GM12878 (cell line): ENCODE data around the gene FRS3. TPM values are rescaled to one million over a fixed set of nuclear protein-coding genes. Genes with fewer than 3 reads are reported as not detected.

Experiments used
- ATAC-seq: fragments of 200-7000 bp; cut with Tn5 transposase; 3 replicates; pipeline ENCODE4 v1.9.1; 2020; ENCODE audit warnings: mild to moderate bottlenecking, moderate library complexity
- BruUV-seq: library from RNA; stranded (reverse); fragments of 400-500 nt; replicated peaks from 2 replicates; lab custom pipeline; 2021; lab: Mats Ljungman, UMichigan
- CTCF ChIA-PET: fragments of 300-600 bp; sonication (Branson Sonifier 250); formaldehyde crosslinking; extraction: SDS; loops from one replicate; lab custom pipeline; 2021; ENCODE audit warnings: inconsistent platforms; lab: Yijun Ruan, JAX
- POLR2A ChIA-PET: fragments of 350-600 bp; formaldehyde crosslinking; extraction: SDS; loops from one replicate; lab custom pipeline; 2021; ENCODE audit warnings: inconsistent platforms; lab: Charles Lee
- RAD21 ChIA-PET: fragments of 300-600 bp; sonication (Branson Sonifier 250); formaldehyde crosslinking; loops from one replicate; lab custom pipeline; 2023; ENCODE audit warnings: antibody characterized with exemption; ENCODE audit not compliant: unreplicated experiment; lab: Charles Lee
- SMC1A ChIA-PET: fragments of 300-600 bp; sonication (Branson Sonifier 250); formaldehyde crosslinking; loops from one replicate; lab custom pipeline; 2023; ENCODE audit not compliant: unreplicated experiment, uncharacterized antibody; lab: Charles Lee
- DNase-seq: peaks from one replicate; pipeline ENCODE4 v3.0.0-alpha.2; 2011; ENCODE audit warnings: low read depth, low spot score
- FAIRE-seq: peaks from 3 replicates; lab custom pipeline; 2011; peaks lifted over from hg19 to GRCh38; lab: Jason Lieb, UNC
- H2AFZ ChIP-seq: 2 replicates; pipeline ENCODE4 v1.6.0; 2011; ENCODE audit warnings: low read depth, low read length, control low read depth; ENCODE audit not compliant: control insufficient read depth
- H3K27ac ChIP-seq: 2 replicates; pipeline ENCODE4 v1.5.1; 2011; ENCODE audit warnings: control low read depth; ENCODE audit not compliant: control insufficient read depth, insufficient read depth
- H3K27me3 ChIP-seq, 2 experiments: replicated peaks in 1 of 2; 2 replicates each; pipeline versions ENCODE4 v1.6.0 to v1.6.1; 2011; ENCODE audit warnings: low read length in 1 of 2; ENCODE audit not compliant: control insufficient read depth in 2 of 2, insufficient read depth in 2 of 2
- H3K36me3 ChIP-seq, 2 experiments: 2 replicates each; pipeline ENCODE4 v1.5.1; 2011; ENCODE audit warnings: low read length in 1 of 2; ENCODE audit not compliant: control insufficient read depth in 2 of 2, insufficient read depth in 2 of 2
- H3K4me1 ChIP-seq: 2 replicates; pipeline ENCODE4 v1.6.1; 2011; ENCODE audit warnings: mild to moderate bottlenecking, low read length, moderate library complexity, mixed read lengths; ENCODE audit not compliant: control insufficient read depth, insufficient read depth
- H3K4me2 ChIP-seq: 2 replicates; pipeline ENCODE4 v1.6.0; 2011; ENCODE audit warnings: control low read depth; ENCODE audit not compliant: control insufficient read depth, insufficient read depth
- H3K4me3 ChIP-seq: fragments of 200-600 bp; sonication (generic); 2 replicates; pipeline ENCODE4 v1.5.1; 2016
- H3K79me2 ChIP-seq: 2 replicates; pipeline ENCODE4 v1.6.0; 2011; ENCODE audit warnings: low read length; ENCODE audit not compliant: control insufficient read depth, insufficient read depth
- H3K9ac ChIP-seq: 2 replicates; pipeline ENCODE4 v1.8.0; 2011; ENCODE audit warnings: low read length, control low read depth, mixed read lengths; ENCODE audit not compliant: control insufficient read depth, insufficient read depth
- H3K9me3 ChIP-seq: replicated peaks from 3 replicates; pipeline ENCODE4 v1.5.1; 2011; ENCODE audit warnings: mild to moderate bottlenecking, low read length; ENCODE audit not compliant: control insufficient read depth, insufficient read depth
- H4K20me1 ChIP-seq: 2 replicates; pipeline ENCODE4 v1.6.0; 2011; ENCODE audit not compliant: control insufficient read depth, insufficient read depth
- DPF2 ChIP-seq: fragments of 450-650 bp; IDR thresholded peaks from 2 replicates; pipeline ENCODE4 v1.6.1; 2017; ENCODE audit warnings: mild to moderate bottlenecking
- KLF5 ChIP-seq: fragments of 450-650 bp; IDR thresholded peaks from 2 replicates; pipeline ENCODE4 v1.6.1; 2014; ENCODE audit warnings: mild to moderate bottlenecking; ENCODE audit not compliant: partially characterized antibody
- NFXL1 ChIP-seq: fragments of 450-650 bp; IDR thresholded peaks from 2 replicates; pipeline ENCODE4 v1.6.1; 2017; ENCODE audit warnings: antibody characterized with exemption, mild to moderate bottlenecking, borderline replicate concordance
- NR2C1 ChIP-seq: fragments of 450-650 bp; IDR thresholded peaks from 2 replicates; pipeline ENCODE4 v1.6.1; 2017; ENCODE audit warnings: antibody characterized with exemption, mild to moderate bottlenecking, moderate library complexity
- SIX5 ChIP-seq: IDR thresholded peaks from 2 replicates; pipeline ENCODE4 v1.6.1; 2011; ENCODE audit warnings: mild to moderate bottlenecking, low read depth, low read length, moderate library complexity; ENCODE audit not compliant: severe bottlenecking
- SMARCA5 ChIP-seq: fragments of 450-650 bp; IDR thresholded peaks from 2 replicates; pipeline ENCODE4 v1.6.1; 2017; ENCODE audit warnings: mild to moderate bottlenecking
- STAT3 ChIP-seq: IDR thresholded peaks from 2 replicates; pipeline ENCODE4 v1.6.1; 2011; ENCODE audit warnings: low read depth, low read length, improper control_type of control experiment
- ZNF622 ChIP-seq: fragments of 450-650 bp; IDR thresholded peaks from 2 replicates; pipeline ENCODE4 v1.6.1; 2017; ENCODE audit warnings: mild to moderate bottlenecking, inconsistent platforms
- WGBS: methylation state at CpG from one replicate; pipeline ENCODE4 v1.1.6; 2016; ENCODE audit warnings: low lambda C conversion rate; ENCODE audit not compliant: insufficient replicate concordance, insufficient coverage; ENCODE audit errors: missing lambda C conversion rate; 5-methylcytosine and 5-hydroxymethylcytosine counted together
- in situ Hi-C: fragments of 300-500 bp; cut with MboI; formaldehyde crosslinking; loops from 9 replicates; pipeline ENCODE4 v1.14.3; 2018; ENCODE audit warnings: mixed read lengths
- intact Hi-C: fragments of 100-400 bp; cut with micrococcal nuclease; formaldehyde crosslinking; loops from one replicate; pipeline ENCODE4 v1.14.2; 2022; ENCODE audit not compliant: unreplicated experiment
- polyA plus RNA-seq, 11 experiments: library from polyadenylated mRNA; depleted of rRNA in 4 of 11; unstranded in 6 of 11; stranded (reverse) in 5 of 11; fragments of >200 nt; fragmentation: Nextera tagmentation in 4 of 11; fragmentation: Illumina TruSeq in 1 of 11; extraction: Ambion mirVana in 4 of 11; extraction: Trizol in 1 of 11; gene quantifications; 1 replicate in 1 of 11; 2 replicates in 10 of 11; pipeline versions ENCODE4 v1.2.1 to v1.2.3, GENCODE V29; 2011 to 2016; ENCODE audit warnings: inconsistent platforms in 2 of 11, missing spikeins in 2 of 11, low read depth in 1 of 11
- total RNA-seq, 4 experiments: library from RNA; depleted of rRNA in 3 of 4; stranded (reverse); fragments of >200 nt in 3 of 4; fragmentation: Illumina TruSeq in 1 of 4; extraction: Trizol in 1 of 4; gene quantifications; 2 replicates each; pipeline versions ENCODE4 v1.2.1 to v1.2.3, GENCODE V29; 2013 to 2021
- TF ChIP-seq, protein P1 (sequence below): fragments of 450-650 bp; IDR thresholded peaks from 2 replicates; pipeline ENCODE4 v1.6.1; 2016; ENCODE audit warnings: mild to moderate bottlenecking, moderate library complexity, borderline replicate concordance
- TF ChIP-seq, protein P2 (sequence below): fragments of 450-650 bp; IDR thresholded peaks from 2 replicates; pipeline ENCODE4 v1.6.1; 2016; ENCODE audit warnings: mild to moderate bottlenecking
- TF ChIP-seq, protein P3 (sequence below): fragments of 150-350 bp; IDR thresholded peaks from 2 replicates; pipeline ENCODE4 v1.6.1; 2014; ENCODE audit warnings: mild to moderate bottlenecking, low read depth, low read length
- TF ChIP-seq, protein P4 (sequence below): fragments of 450-650 bp; IDR thresholded peaks from 2 replicates; pipeline ENCODE4 v1.6.1; 2017; ENCODE audit warnings: borderline replicate concordance

The FRS3 gene
- total and polyA plus RNA-seq, 10 of the 15 experiments (the other 5 are each of a cell fraction or from before 2014, with no cell fraction given) = 0.05 to 3.4 (median 1.5) TPM

DNA sequence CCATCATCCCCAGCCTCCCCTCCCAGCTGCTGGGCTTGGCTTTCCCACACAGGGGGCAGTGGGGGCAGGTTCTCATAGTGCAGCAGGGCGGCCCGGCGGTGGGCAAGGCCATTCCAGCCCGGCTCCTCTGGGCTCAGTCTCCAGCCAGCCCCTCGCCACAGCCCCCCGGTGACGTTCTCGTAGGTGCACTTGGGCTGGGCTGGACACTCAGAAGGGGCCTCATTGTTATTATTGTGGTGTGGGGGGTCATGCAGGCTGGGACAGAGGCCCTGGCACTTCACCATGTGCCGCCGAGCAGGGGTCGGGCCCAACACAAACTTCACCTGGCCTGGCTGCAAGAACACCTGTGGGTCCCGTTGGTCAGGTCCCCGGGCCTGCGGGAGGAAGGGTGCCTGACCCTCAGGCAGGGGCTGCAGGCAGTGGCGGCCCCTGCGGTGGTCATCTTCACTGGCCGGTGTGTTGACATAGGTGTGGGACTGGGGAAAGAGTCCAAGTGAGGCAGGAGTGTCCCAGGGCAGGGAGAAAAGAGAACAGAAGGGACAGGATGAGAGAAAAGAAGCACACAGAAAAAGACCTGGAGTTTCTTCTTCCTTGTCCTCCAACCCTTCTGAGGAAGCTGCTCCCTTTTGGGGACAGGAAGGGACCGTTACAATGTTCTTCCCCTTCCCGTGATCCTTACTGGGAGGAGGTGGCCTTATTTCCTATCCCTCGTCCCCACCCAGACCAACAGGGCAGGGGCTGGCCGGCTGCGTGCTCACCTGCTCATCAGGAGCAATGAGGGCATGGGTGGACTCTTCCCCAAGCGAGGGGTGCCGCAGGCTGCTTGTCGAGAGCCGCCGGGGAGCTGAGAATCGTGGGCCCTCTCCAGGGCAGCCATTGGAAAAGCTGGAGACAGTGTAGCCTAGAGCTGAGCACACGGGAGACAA lies 8.4 kb downstream of the FRS3 start:
- ATAC-seq (no peak), DNase-seq (no peak), FAIRE-seq (no peak)
- H3K4me3 ChIP-seq = no peak overlapping the region
- no peak overlapping the region for H3K9ac ChIP-seq
- peaks cover 9% of the 10 kb centered on the region for H3K4me1 ChIP-seq
- in situ Hi-C loops = no loop called here
- intact Hi-C loops = no loop called here
- H3K27ac ChIP-seq = no peak overlapping the region
- no peak overlapping the region for H2AFZ ChIP-seq
- ChIA-PET RAD21 (no interaction called here), SMC1A (no interaction called here), POLR2A (no interaction called here), CTCF (interaction anchor here (1.1 to 1.2 kb wide), 3 partner anchors 15 to 88 kb away, joined by 3 to 4 read pairs (median 3); no protein-coding TSS in a partner anchor)
- no peaks in the 10 kb centered on the region for H3K27me3 ChIP-seq
- BruUV-seq = no TSS peak
- 81% methylated on average over 28 of the region's 29 CpGs for WGBS
- no peaks in the 10 kb centered on the region for H3K9me3 ChIP-seq
- H3K79me2 ChIP-seq = no peaks in the 10 kb centered on the region
- H3K36me3 ChIP-seq = peaks cover 1 to 8% of the 10 kb centered on the region in 2 experiments; a peak in 2 of 4 replicates
- no peak overlapping the region for H3K4me2 ChIP-seq
- H4K20me1 ChIP-seq = no peaks in the 10 kb centered on the region
- TF ChIP-seq ZNF622 (no peak), SIX5 (no peak), NR2C1 (no peak), DPF2 (no peak), NFXL1 (no peak), STAT3 (no peak), KLF5 (no peak), SMARCA5 (no peak)
- TF ChIP-seq, protein P1, sequence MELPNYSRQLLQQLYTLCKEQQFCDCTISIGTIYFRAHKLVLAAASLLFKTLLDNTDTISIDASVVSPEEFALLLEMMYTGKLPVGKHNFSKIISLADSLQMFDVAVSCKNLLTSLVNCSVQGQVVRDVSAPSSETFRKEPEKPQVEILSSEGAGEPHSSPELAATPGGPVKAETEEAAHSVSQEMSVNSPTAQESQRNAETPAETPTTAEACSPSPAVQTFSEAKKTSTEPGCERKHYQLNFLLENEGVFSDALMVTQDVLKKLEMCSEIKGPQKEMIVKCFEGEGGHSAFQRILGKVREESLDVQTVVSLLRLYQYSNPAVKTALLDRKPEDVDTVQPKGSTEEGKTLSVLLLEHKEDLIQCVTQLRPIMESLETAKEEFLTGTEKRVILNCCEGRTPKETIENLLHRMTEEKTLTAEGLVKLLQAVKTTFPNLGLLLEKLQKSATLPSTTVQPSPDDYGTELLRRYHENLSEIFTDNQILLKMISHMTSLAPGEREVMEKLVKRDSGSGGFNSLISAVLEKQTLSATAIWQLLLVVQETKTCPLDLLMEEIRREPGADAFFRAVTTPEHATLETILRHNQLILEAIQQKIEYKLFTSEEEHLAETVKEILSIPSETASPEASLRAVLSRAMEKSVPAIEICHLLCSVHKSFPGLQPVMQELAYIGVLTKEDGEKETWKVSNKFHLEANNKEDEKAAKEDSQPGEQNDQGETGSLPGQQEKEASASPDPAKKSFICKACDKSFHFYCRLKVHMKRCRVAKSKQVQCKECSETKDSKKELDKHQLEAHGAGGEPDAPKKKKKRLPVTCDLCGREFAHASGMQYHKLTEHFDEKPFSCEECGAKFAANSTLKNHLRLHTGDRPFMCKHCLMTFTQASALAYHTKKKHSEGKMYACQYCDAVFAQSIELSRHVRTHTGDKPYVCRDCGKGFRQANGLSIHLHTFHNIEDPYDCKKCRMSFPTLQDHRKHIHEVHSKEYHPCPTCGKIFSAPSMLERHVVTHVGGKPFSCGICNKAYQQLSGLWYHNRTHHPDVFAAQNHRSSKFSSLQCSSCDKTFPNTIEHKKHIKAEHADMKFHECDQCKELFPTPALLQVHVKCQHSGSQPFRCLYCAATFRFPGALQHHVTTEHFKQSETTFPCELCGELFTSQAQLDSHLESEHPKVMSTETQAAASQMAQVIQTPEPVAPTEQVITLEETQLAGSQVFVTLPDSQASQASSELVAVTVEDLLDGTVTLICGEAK = no peak
- TF ChIP-seq, protein P2, sequence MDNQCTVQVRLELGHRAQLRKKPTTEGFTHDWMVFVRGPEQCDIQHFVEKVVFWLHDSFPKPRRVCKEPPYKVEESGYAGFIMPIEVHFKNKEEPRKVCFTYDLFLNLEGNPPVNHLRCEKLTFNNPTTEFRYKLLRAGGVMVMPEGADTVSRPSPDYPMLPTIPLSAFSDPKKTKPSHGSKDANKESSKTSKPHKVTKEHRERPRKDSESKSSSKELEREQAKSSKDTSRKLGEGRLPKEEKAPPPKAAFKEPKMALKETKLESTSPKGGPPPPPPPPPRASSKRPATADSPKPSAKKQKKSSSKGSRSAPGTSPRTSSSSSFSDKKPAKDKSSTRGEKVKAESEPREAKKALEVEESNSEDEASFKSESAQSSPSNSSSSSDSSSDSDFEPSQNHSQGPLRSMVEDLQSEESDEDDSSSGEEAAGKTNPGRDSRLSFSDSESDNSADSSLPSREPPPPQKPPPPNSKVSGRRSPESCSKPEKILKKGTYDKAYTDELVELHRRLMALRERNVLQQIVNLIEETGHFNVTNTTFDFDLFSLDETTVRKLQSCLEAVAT = no peak
- TF ChIP-seq, protein P3, sequence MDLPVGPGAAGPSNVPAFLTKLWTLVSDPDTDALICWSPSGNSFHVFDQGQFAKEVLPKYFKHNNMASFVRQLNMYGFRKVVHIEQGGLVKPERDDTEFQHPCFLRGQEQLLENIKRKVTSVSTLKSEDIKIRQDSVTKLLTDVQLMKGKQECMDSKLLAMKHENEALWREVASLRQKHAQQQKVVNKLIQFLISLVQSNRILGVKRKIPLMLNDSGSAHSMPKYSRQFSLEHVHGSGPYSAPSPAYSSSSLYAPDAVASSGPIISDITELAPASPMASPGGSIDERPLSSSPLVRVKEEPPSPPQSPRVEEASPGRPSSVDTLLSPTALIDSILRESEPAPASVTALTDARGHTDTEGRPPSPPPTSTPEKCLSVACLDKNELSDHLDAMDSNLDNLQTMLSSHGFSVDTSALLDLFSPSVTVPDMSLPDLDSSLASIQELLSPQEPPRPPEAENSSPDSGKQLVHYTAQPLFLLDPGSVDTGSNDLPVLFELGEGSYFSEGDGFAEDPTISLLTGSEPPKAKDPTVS = no peak
- TF ChIP-seq, protein P4, sequence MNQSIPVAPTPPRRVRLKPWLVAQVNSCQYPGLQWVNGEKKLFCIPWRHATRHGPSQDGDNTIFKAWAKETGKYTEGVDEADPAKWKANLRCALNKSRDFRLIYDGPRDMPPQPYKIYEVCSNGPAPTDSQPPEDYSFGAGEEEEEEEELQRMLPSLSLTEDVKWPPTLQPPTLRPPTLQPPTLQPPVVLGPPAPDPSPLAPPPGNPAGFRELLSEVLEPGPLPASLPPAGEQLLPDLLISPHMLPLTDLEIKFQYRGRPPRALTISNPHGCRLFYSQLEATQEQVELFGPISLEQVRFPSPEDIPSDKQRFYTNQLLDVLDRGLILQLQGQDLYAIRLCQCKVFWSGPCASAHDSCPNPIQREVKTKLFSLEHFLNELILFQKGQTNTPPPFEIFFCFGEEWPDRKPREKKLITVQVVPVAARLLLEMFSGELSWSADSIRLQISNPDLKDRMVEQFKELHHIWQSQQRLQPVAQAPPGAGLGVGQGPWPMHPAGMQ = no peak
